ENCODE data around the gene C17orf67.

The C17orf67 gene

DNA sequence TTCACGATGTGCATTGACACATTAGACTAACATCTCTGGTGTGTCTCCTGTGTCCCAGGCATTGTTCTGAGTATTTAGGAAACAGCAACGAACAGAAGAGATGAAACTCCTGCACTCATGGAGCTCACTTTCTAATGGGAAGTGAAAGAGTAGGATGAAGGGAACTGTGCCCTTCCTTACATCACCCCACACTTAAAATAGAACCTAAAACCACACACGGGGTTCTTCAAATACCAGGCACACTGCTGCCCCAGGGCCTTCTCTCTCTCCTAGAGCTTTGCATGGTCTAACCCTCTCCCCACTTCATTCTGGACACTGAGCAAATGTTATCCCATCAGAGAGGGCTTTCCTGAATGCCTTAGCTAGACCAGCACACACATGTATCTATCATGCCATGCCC lies 46.4 kb upstream of the C17orf67 start:
- H3K36me3 ChIP-seq (ENCODE audit: insufficient read depth, low read length), result no peaks in the 10 kb centered on the region; the same call in 1 of the 2 replicates
- no peaks in the 10 kb centered on the region for H3K79me2 ChIP-seq (ENCODE audit: insufficient read depth, low read length)
- H3K9ac ChIP-seq (ENCODE audit: low read depth, low read length), result no peak overlapping the region
- DNase-seq, result no peak
- no peaks in the 10 kb centered on the region for H3K9me3 ChIP-seq (ENCODE audit: insufficient read depth, low read length, severe bottlenecking)
- no peak for ATAC-seq (ENCODE audit: insufficient read depth, low read depth)
- no peak overlapping the region for H3K4me3 ChIP-seq (ENCODE audit: low read depth in 1 of 2, low read length in 2 of 2)
- no peak overlapping the region for H3K27ac ChIP-seq (ENCODE audit: low read length)
- no peaks in the 10 kb centered on the region for H3K27me3 ChIP-seq (ENCODE audit: insufficient read depth, low read length, poor library complexity)
- no peak overlapping the region for H3K4me2 ChIP-seq (ENCODE audit: insufficient read depth, low read length)
- no peaks in the 10 kb centered on the region for H4K20me1 ChIP-seq (ENCODE audit: insufficient read depth, low read length)
- H3K4me1 ChIP-seq (ENCODE audit: insufficient read depth, low read length), result no peaks in the 10 kb centered on the region
- TF ChIP-seq EZH2 (IDR thresholded peaks at IDR 0.05; ENCODE audit: borderline replicate concordance, low read depth, low read length, severe bottlenecking), result no peak
- TF ChIP-seq, protein P1, sequence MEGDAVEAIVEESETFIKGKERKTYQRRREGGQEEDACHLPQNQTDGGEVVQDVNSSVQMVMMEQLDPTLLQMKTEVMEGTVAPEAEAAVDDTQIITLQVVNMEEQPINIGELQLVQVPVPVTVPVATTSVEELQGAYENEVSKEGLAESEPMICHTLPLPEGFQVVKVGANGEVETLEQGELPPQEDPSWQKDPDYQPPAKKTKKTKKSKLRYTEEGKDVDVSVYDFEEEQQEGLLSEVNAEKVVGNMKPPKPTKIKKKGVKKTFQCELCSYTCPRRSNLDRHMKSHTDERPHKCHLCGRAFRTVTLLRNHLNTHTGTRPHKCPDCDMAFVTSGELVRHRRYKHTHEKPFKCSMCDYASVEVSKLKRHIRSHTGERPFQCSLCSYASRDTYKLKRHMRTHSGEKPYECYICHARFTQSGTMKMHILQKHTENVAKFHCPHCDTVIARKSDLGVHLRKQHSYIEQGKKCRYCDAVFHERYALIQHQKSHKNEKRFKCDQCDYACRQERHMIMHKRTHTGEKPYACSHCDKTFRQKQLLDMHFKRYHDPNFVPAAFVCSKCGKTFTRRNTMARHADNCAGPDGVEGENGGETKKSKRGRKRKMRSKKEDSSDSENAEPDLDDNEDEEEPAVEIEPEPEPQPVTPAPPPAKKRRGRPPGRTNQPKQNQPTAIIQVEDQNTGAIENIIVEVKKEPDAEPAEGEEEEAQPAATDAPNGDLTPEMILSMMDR (IDR thresholded peaks at IDR 0.05; ENCODE audit: borderline replicate concordance, extremely low read depth, low read length, poor library complexity, severe bottlenecking), result no peak
- H2AFZ ChIP-seq (ENCODE audit: low read depth, low read length), result no peak overlapping the region

DNA sequence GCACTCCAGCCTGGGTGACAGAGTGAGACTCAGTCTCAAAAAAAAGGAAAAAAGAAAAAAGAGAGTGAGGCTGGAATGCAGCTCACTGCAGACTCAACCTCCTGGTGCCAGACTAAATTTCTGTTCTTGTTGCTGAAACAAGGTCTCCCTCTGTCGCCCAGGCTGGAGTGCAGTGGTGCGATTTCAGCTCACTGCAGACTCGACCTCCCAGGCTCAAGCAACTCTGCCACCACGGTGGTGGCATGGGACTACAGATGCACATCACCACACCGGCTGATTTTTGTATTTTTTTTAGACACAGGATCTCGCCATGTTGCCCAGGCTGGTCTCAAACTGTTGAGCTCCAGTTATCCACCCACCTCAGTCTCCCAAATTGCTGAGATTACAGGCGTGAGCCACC lies 45.6 kb upstream of the C17orf67 start:
- no peak overlapping the region for H3K9ac ChIP-seq (ENCODE audit: low read depth, low read length)
- no peak overlapping the region for H3K27ac ChIP-seq (ENCODE audit: low read length)
- H3K27me3 ChIP-seq (ENCODE audit: insufficient read depth, low read length, poor library complexity), result no peaks in the 10 kb centered on the region
- H3K4me2 ChIP-seq (ENCODE audit: insufficient read depth, low read length), result no peak overlapping the region
- TF ChIP-seq, protein P1 (IDR thresholded peaks at IDR 0.05; ENCODE audit: borderline replicate concordance, extremely low read depth, low read length, poor library complexity, severe bottlenecking), result no peak
- TF ChIP-seq EZH2 (IDR thresholded peaks at IDR 0.05; ENCODE audit: borderline replicate concordance, low read depth, low read length, severe bottlenecking), result no peak
- no peaks in the 10 kb centered on the region for H4K20me1 ChIP-seq (ENCODE audit: insufficient read depth, low read length)
- no peak overlapping the region for H3K4me3 ChIP-seq (ENCODE audit: low read depth in 1 of 2, low read length in 2 of 2)
- H2AFZ ChIP-seq (ENCODE audit: low read depth, low read length), result no peak overlapping the region
- no peaks in the 10 kb centered on the region for H3K79me2 ChIP-seq (ENCODE audit: insufficient read depth, low read length)
- no peaks in the 10 kb centered on the region for H3K36me3 ChIP-seq (ENCODE audit: insufficient read depth, low read length)
- no peaks in the 10 kb centered on the region for H3K4me1 ChIP-seq (ENCODE audit: insufficient read depth, low read length)
- ATAC-seq (ENCODE audit: insufficient read depth, low read depth), result no peak
- H3K9me3 ChIP-seq (ENCODE audit: insufficient read depth, low read length, severe bottlenecking), result no peaks in the 10 kb centered on the region
- DNase-seq, result no peak

DNA sequence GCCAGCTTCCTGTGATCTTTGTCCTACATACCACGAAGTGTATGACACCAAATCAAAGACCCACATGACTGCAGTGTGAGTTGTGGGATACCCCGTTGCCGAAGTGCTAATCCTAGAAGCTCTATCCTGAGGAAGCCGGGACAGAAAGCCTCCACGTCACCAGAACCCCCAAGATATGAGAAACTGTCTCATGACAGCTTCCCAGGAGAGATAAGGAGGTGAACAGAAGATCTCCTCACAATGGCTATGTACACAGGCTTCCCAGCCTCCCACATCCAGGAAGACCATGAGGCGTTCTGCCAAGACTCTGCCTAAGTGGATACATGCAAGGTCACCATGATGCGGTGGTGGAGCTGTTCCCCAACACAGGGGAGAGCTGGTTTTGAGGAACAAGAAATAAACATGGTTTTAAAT lies 43.1 kb upstream of the C17orf67 start:
- Histone ChIP-seq H3K27ac (ENCODE audit: low read length) (no peak overlapping the region), H3K4me1 (ENCODE audit: insufficient read depth, low read length) (no peaks in the 10 kb centered on the region), H3K36me3 (ENCODE audit: insufficient read depth, low read length) (no peaks in the 10 kb centered on the region), H2AFZ (ENCODE audit: low read depth, low read length) (no peak overlapping the region), H3K9ac (ENCODE audit: low read depth, low read length) (no peak overlapping the region), H3K27me3 (ENCODE audit: insufficient read depth, low read length, poor library complexity) (no peaks in the 10 kb centered on the region), H4K20me1 (ENCODE audit: insufficient read depth, low read length) (no peaks in the 10 kb centered on the region), H3K79me2 (ENCODE audit: insufficient read depth, low read length) (no peaks in the 10 kb centered on the region), H3K9me3 (ENCODE audit: insufficient read depth, low read length, severe bottlenecking) (no peaks in the 10 kb centered on the region), H3K4me2 (ENCODE audit: insufficient read depth, low read length) (no peak overlapping the region), H3K4me3 (ENCODE audit: low read depth in 1 of 2, low read length in 2 of 2) (no peak overlapping the region)
- no peak for TF ChIP-seq EZH2 (IDR thresholded peaks at IDR 0.05; ENCODE audit: borderline replicate concordance, low read depth, low read length, severe bottlenecking)
- TF ChIP-seq, protein P1 (IDR thresholded peaks at IDR 0.05; ENCODE audit: borderline replicate concordance, extremely low read depth, low read length, poor library complexity, severe bottlenecking), result no peak
- ATAC-seq (ENCODE audit: insufficient read depth, low read depth) (no peak), DNase-seq (no peak)
